Heart left ventricle (tissue), 13 donors: ENCODE results near the gene TAP2.

Experiments used
- POLR2A ChIP-seq, 2 donors: fragments of 450-650 bp; IDR thresholded peaks; one replicate each; pipeline ENCODE4 v1.6.1; 2017; ENCODE audit warnings: antibody characterized with exemption in 2 of 2, mild to moderate bottlenecking in 2 of 2, moderate library complexity in 2 of 2
- TF ChIP-seq, protein P1 (sequence below), 12 donors: fragments of 200-600 bp; sonication (generic) in 4 of 12; IDR thresholded peaks; one replicate each; pipeline versions ENCODE4 v1.5.0 to v1.8.0; 2018 to 2022; ENCODE audit warnings: antibody characterized with exemption in 12 of 12, mild to moderate bottlenecking in 5 of 12
- donor health status: ischemic (EF 13 %, LVEDD 7.1; RV severe dilation, severe dysfunction).
- donor health status: DM: no; HTN: yes; CAD: no.
- donor health status: DM: no; HTN: no; CAD: no.
- donor health status: ischemic (EF 25% LVEDD 6.9; RV normal size, moderate dysfunction).
- donor health status: ischemic (EF 25% LVEDD 5.7; RV mildly dilated, moderate dysfunction).
- donor health status: ischemic (EF 35%, LVEDD 5.7; RV mildly dilated, moderate dysfunction).
- donor health status: nonischemic (EF 11% LVEDD 7.7; RV severe dilation, severe dysfunction).
- donor health status: DM: yes; HTN: yes; CAD: no.
- donor health status: PGD.
- donor health status: ischemic (EF 29% LVEDD 5.4; RV normal size, mild dysfunction).
- donor health status: nonischemic (EF 23%, LVEDD 6.1; RV moderate dilation, normal function).

DNA sequence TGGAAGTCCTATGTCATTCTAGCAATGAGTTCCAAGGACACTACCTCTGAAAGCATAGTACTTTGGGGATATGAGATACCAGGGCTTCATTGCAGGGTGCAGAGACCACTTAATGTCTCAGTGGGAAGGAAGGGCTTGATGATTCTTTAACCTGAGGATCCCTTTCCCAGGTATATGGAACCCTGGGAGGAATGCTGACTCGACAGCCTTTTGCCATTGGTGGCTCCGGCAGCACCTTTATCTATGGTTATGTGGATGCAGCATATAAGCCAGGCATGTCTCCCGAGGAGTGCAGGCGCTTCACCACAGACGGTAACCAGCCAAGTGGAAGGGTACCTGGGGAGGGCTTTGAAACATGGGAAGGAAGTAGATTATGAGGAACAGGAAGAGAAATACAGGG is 19.7 kb upstream of the TAP2 start:
- TF ChIP-seq, protein P1, sequence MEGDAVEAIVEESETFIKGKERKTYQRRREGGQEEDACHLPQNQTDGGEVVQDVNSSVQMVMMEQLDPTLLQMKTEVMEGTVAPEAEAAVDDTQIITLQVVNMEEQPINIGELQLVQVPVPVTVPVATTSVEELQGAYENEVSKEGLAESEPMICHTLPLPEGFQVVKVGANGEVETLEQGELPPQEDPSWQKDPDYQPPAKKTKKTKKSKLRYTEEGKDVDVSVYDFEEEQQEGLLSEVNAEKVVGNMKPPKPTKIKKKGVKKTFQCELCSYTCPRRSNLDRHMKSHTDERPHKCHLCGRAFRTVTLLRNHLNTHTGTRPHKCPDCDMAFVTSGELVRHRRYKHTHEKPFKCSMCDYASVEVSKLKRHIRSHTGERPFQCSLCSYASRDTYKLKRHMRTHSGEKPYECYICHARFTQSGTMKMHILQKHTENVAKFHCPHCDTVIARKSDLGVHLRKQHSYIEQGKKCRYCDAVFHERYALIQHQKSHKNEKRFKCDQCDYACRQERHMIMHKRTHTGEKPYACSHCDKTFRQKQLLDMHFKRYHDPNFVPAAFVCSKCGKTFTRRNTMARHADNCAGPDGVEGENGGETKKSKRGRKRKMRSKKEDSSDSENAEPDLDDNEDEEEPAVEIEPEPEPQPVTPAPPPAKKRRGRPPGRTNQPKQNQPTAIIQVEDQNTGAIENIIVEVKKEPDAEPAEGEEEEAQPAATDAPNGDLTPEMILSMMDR (IDR thresholded peaks at IDR 0.05), result no peak
- TF ChIP-seq POLR2A (IDR thresholded peaks at IDR 0.05), result no peak
